D721Med (cell line): Measurements from ENCODE around the gene C1GALT1.
"Not testable (repeated sequence)": the region's sequence is repeated elsewhere in the genome, so short reads cannot be mapped to it uniquely, and the experiment has no call there.

Source experiments
- DNase-seq: peaks from one replicate; pipeline ENCODE4 v3.0.0; 2011; ENCODE audit warnings: low spot score; ENCODE audit not compliant: insufficient read length
- FAIRE-seq: peaks from 2 replicates; lab custom pipeline; 2011; peaks lifted over from hg19 to GRCh38; lab: Jason Lieb, UNC
- CTCF ChIP-seq: IDR thresholded peaks from 2 replicates; pipeline ENCODE4 v1.5.1; 2012; ENCODE audit warnings: mild to moderate bottlenecking, control low read depth; ENCODE audit not compliant: insufficient read depth; ENCODE audit errors: missing control alignments

The C1GALT1 gene

DNA sequence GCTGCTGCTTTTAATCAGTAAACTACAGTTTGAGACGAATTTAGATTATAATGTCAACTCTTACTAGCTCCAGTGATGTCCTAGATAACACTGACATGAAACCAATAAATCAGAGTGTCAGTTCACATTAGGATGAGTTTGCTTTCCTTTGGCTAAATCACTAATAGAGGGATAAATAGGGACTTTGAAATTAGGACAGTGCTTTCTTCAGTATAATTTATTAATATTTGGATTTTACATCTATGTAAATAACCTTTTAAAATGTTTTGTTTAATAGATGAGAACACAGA is 55.6 kb downstream of the C1GALT1 start:
- no peak for DNase-seq
- no peak for TF ChIP-seq CTCF
- FAIRE-seq = no peak

DNA sequence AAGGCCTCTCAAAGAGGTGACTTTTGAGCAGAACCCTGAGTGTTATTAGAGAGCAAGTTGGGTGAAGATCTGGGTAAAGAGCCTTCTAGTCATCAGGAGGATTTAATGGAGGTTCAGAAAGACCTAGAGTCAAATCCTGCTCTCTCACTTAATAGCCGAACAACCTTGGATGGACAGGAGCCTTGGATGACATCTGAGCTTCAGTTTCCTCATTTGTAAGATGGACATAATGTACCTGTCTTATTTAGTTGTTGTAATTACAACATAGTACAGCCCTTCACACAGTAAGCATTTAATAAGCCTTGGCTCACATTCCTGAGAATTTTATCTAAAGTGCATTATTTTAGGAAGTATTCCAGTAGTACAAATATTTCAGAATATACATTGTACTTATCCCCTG is 57.0 kb downstream of the C1GALT1 start:
- no peak for DNase-seq
- FAIRE-seq = peak; percentile 21
- TF ChIP-seq CTCF = no peak

DNA sequence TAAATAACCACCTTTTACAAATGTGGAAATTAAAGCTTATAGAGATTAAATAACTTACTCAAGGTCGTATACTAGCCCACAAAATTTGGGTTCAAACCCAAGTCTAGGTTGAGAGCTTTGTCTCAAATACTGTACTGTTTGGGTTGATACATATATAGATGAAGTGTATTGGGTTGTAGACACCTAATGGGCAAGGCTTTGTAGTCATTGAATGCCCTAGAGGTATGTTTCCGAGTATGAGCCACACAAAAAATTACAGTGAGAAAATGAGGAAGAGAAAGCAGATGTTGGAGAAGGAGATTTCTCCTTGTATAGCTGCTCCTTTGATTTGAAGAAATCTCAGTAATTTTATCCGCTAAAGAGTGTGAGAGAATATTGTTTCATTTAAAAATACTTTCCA is 60.6 kb downstream of the C1GALT1 start:
- DNase-seq = no peak
- FAIRE-seq = peak; percentile 38
- TF ChIP-seq CTCF = no peak

- FAIRE-seq, DNase-seq: not testable (repeated sequence)
These were observed 62.9 kb downstream of the C1GALT1 start for GRCh38 chr7:7245233-7245632.

DNA sequence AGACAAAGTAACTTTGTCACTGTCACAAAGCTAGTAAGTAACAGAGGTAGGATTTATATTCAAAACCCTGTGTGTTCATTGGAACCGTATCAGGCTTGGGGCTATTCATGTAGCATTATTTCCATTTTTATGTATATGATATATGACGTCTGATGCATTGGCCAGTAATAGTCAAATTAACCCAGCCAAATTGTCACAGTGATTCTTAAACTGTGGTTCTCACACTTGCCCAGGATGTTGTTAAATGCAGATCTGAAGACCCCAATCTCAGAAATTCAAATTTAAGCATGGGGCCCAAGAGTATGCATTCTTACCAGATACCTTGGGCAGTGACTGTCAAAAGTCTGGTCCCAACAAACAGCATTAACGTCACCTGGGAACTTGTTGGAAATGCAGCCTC is 63.9 kb downstream of the C1GALT1 start:
- no peak for DNase-seq
- no peak for TF ChIP-seq CTCF

GRCh38 chr7:7247658-7248057 is 65.3 kb downstream of the C1GALT1 start:
- no peak for FAIRE-seq
- no peak for TF ChIP-seq CTCF
- no peak for DNase-seq

More for the DNA sequence above, 63.9 kb downstream of the C1GALT1 start:
- no peak for FAIRE-seq

- TF ChIP-seq CTCF = no peak
- DNase-seq = no peak
- no peak for FAIRE-seq
These were observed 67.5 kb downstream of the C1GALT1 start for GRCh38 chr7:7249814-7250213.

- DNase-seq (no peak), FAIRE-seq (no peak)
These were observed 69.4 kb downstream of the C1GALT1 start for GRCh38 chr7:7251742-7252141.

More at GRCh38 chr7:7251742-7252141, 69.4 kb downstream of the C1GALT1 start:
- TF ChIP-seq CTCF = no peak
